Mammary microvascular endothelial cell (primary cell): ENCODE measurements around the gene TXN. TPM values are rescaled to one million over a fixed set of nuclear protein-coding genes. Genes with fewer than 3 reads are reported as not detected.

Experiments used
- total RNA-seq: library from RNA; depleted of rRNA; stranded (reverse); fragments of >200 nt; gene quantifications from 2 replicates; pipeline ENCODE4 v1.2.3, GENCODE V29; 2015

The TXN gene
- total RNA-seq, result 337 and 387 TPM in 2 replicates

GRCh38 chr9:110256380-110257096 is at the start of gene TXN:
Gene TXN (minus strand): TSS chr9:110256507. CDS start chr9:110256435, 72 bp downstream.

GRCh38 chr9:110208031-110208430 is 48.3 kb downstream of the TXN start, which contains the start of gene C9orf152:
Gene C9orf152 (minus strand): TSS chr9:110208159. CDS start chr9:110207579, 580 bp downstream.

Other genes starting within 250 kb of the TXN start
- gene C9orf152, start 48.3 kb downstream of the TXN start, total RNA-seq, result not detected in 2 replicates
- not detected in 2 replicates for gene TXNDC8, start 81.4 kb upstream of the TXN start, total RNA-seq